ENCODE results near the gene NAV1. TPM values are rescaled to one million over a fixed set of nuclear protein-coding genes. Genes with fewer than 3 reads are reported as not detected.
A peak's percentile ranks its signal among the peaks of the same experiment; 100 is the strongest.

NAV1 gene, protein sequence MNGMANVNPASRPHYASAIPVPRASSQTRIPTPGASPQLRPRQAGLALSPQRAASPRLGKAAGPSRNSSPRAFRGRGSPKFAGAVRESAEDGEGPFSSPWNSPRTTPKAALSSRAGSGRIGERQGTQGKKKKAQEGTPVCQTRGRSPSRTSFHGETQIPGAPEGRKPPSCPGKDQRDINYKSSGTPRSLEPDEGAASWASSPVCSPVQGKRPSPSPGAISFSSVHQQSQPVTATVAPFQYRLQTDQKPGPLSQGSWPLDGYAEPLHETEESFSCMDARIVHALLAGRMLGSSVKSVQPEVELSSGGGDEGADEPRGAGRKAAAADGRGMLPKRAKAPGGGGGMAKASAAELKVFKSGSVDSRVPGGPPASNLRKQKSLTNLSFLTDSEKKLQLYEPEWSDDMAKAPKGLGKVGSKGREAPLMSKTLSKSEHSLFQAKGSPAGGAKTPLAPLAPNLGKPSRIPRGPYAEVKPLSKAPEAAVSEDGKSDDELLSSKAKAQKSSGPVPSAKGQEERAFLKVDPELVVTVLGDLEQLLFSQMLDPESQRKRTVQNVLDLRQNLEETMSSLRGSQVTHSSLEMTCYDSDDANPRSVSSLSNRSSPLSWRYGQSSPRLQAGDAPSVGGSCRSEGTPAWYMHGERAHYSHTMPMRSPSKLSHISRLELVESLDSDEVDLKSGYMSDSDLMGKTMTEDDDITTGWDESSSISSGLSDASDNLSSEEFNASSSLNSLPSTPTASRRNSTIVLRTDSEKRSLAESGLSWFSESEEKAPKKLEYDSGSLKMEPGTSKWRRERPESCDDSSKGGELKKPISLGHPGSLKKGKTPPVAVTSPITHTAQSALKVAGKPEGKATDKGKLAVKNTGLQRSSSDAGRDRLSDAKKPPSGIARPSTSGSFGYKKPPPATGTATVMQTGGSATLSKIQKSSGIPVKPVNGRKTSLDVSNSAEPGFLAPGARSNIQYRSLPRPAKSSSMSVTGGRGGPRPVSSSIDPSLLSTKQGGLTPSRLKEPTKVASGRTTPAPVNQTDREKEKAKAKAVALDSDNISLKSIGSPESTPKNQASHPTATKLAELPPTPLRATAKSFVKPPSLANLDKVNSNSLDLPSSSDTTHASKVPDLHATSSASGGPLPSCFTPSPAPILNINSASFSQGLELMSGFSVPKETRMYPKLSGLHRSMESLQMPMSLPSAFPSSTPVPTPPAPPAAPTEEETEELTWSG (N-terminal part only)
- total RNA-seq = 10 to 100 TPM in 8 of 9 donors, 1 to 10 TPM in 1; 8.7 to 21.9 (median 15.8) TPM
- 10 to 100 TPM in 1 of 3 donors, 1 to 10 TPM in 2; 3.0 to 11.3 (median 4.4) TPM for polyA plus RNA-seq
- long read RNA-seq, donor 1 = 0 reads
- long read RNA-seq, donor 2 = 0 reads
- long read RNA-seq, donor 3 = 0 reads
- long read RNA-seq, donor 4 = 0 reads
- long read RNA-seq, donor 5, partial matches to known transcripts = 0 of 2 reads
- long read RNA-seq, donor 5, other reads (novel, unspliced or antisense) = 2 of 2 reads
- long read RNA-seq, donor 6, partial matches to known transcripts = 0 of 2 reads
- long read RNA-seq, donor 6, other reads (novel, unspliced or antisense) = 2 of 2 reads
- long read RNA-seq, donor 7 = 0 reads
- long read RNA-seq, donor 8 = 0 reads
- long read RNA-seq, donor 9 = 0 reads
- long read RNA-seq, donor 10 = 0 reads

DNA sequence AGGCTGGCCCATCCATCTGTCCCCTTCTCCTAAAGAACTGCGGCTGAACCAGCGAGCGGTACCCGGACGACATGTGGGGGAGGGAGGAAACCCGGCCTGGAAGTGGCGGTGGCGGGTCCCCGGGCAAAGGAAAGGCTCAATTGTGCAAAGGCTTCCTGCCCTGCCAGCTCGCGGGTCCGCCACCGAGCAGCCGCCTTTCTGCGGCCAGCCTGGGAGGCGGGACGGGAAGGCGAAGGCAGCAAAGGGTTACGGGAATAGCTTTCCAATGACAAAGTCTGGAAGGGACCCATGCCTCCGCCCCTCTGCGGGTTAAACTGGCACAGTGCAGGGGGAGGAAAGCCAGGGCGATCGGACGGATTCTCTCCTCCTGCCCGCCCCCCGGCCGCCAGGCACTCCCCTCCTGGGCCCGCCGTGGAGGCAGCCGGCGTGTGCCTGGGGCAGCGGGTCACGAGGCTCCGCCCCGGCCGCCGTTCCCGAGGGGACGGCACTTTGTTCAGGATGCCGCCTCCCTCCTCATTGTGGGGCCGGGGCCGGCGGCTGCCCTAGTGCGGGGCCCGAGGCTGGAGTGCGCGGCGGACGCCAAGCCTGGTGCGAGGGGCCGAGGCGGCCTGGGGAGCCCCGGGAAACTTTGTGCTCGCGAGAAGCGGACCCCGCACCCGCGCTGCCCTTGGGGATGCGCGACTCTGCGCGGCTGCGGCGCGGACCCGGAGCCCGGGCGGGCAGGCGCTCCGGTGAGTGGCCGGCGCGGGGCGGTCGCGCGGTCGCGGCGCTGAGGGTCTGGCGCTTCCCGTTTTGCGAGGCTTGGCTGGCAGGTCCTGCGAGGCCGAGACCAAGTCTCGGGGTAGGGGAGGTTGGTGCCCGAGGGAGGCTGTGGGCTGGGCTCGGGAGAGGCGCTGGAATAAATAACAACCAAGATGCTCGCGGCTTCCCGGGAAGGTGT, at the start of gene NAV1:
Gene NAV1 (plus strand): TSS at position 516 of the 940 bp plus-strand sequence. CDS start 83,758 bp downstream, outside the sequence.
- TF ChIP-seq, protein P1, sequence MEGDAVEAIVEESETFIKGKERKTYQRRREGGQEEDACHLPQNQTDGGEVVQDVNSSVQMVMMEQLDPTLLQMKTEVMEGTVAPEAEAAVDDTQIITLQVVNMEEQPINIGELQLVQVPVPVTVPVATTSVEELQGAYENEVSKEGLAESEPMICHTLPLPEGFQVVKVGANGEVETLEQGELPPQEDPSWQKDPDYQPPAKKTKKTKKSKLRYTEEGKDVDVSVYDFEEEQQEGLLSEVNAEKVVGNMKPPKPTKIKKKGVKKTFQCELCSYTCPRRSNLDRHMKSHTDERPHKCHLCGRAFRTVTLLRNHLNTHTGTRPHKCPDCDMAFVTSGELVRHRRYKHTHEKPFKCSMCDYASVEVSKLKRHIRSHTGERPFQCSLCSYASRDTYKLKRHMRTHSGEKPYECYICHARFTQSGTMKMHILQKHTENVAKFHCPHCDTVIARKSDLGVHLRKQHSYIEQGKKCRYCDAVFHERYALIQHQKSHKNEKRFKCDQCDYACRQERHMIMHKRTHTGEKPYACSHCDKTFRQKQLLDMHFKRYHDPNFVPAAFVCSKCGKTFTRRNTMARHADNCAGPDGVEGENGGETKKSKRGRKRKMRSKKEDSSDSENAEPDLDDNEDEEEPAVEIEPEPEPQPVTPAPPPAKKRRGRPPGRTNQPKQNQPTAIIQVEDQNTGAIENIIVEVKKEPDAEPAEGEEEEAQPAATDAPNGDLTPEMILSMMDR (IDR thresholded peaks at IDR 0.05) = no peak
- TF ChIP-seq POLR2A (IDR thresholded peaks at IDR 0.05) = peak; percentile 52 to 53
- H3K36me3 ChIP-seq (replicated peaks in 1 of 2) = no peaks in the 10 kb centered on the region
- peaks cover 0 to 57% of the 10 kb centered on the region in 2 donors for H3K4me1 ChIP-seq (replicated peaks in 1 of 2)
- peak; percentile 51 to 87 (median 61) for DNase-seq
- intact Hi-C loops (cut with DNase I) = no loop called here
- H3K27me3 ChIP-seq = peaks cover 4% of the 10 kb centered on the region
- WGBS, 4 donors = 1 to 12% (median 2%) methylated on average over 10 to 93 of the region's 93 CpGs
- peak within 1 kb of the TSS in 3 of 5 donors; percentile 0 to 83 (median 77) for H3K27ac ChIP-seq
- H3K4me3 ChIP-seq = peak within 1 kb of the TSS in 2 of 4 donors; percentile 0 to 72
- H3K9me3 ChIP-seq (replicated peaks in 1 of 3) = no peaks in the 10 kb centered on the region

DNA sequence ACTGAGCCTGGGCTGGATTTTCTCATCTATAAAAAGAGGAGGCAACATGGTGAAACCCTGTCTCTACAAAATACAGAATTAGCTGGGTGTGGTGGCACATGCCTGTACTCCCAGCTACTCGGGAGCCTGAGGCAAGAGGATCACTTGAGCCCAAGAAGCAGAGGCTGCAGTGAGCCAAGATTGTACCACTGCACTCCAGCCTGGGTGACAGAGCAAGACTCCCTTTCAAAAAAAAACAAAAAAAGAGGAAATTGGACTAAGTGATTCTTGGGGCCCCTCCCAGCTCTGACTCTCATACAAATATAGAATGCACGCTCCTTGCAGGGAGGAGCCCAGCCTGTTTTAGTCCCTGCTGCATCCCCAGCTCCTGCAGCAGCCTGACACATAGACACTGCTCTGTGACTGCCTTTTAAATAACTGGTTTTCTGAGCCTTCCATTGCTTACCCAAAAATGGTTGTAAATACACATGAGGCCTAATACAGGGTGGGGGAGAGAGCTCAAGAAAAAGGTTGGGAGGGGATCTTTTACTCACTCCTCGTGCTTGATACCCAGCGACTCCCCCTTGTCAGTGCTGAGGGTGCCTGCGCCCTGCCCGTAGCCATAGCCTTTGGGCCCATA, 49.2 kb upstream of the NAV1 start:
- intact Hi-C loops (cut with DNase I) = no loop called here
- TF ChIP-seq POLR2A (IDR thresholded peaks at IDR 0.05) = no peak
- TF ChIP-seq, protein P1 (IDR thresholded peaks at IDR 0.05) = no peak
- WGBS, 4 donors = 78 to 88% (median 79%) methylated on average over 6 of the region's 6 CpGs
- H3K9me3 ChIP-seq (replicated peaks in 1 of 3) = no peaks in the 10 kb centered on the region
- no peaks in the 10 kb centered on the region for H3K27me3 ChIP-seq
- peaks cover 25 to 68% of the 10 kb centered on the region in 2 donors for H3K4me1 ChIP-seq (replicated peaks in 1 of 2)
- no peak overlapping the region for H3K4me3 ChIP-seq
- no peak for DNase-seq
- H3K27ac ChIP-seq = peak overlapping the region in 2 of 5 donors; percentile 70 to 90
- peaks cover 0 to 29% of the 10 kb centered on the region in 2 donors for H3K36me3 ChIP-seq (replicated peaks in 1 of 2)

DNA sequence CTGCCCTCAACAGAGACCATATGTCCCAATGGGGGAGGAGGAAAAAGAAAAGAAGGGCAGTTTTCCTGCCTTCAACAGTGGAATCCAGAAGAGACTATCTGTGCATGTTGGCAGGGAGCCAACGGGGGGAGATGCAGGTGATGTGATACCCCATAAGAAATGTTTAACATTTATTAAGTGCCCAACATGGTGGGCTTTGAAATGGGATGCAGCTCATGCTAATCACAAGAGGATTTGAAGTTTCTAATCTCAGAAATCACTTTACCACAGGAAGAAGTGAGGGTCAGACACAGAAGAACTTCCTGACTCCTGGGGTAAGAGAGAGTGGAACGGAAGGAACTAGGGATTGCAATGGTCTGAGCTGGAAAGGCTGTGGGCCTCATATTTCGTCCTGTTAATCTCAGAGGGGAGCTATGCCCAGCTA, 48.2 kb upstream of the NAV1 start:
- WGBS, 4 donors = 23 to 47% (median 38%) methylated on average over 3 of the region's 3 CpGs
- no peaks in the 10 kb centered on the region for H3K27me3 ChIP-seq
- no peak for DNase-seq
- intact Hi-C loops (cut with DNase I) = no loop called here
- peak overlapping the region in 1 of 5 donors; percentile 90 for H3K27ac ChIP-seq
- peaks cover 25 to 78% of the 10 kb centered on the region in 2 donors for H3K4me1 ChIP-seq (replicated peaks in 1 of 2)
- TF ChIP-seq, protein P1 (IDR thresholded peaks at IDR 0.05) = no peak
- no peak for TF ChIP-seq POLR2A (IDR thresholded peaks at IDR 0.05)
- H3K9me3 ChIP-seq (replicated peaks in 1 of 3) = no peaks in the 10 kb centered on the region
- H3K4me3 ChIP-seq = no peak overlapping the region
- H3K36me3 ChIP-seq (replicated peaks in 1 of 2) = peaks cover 0 to 23% of the 10 kb centered on the region in 2 donors
